Measurements from ENCODE around the gene RNASEH2A. TPM values are rescaled to one million over a fixed set of nuclear protein-coding genes. Genes with fewer than 3 reads are reported as not detected.

RNASEH2A gene
- total RNA-seq, 4 donors from 2014 or later, result 2.3 to 18.9 (median 3.1) TPM

GRCh38 chr19:12793290-12794195 lies 12.8 kb upstream of the RNASEH2A start:
- H3K9me3 ChIP-seq, result no peaks in the 10 kb centered on the region

GRCh38 chr19:12794196-12794941 lies 12.0 kb upstream of the RNASEH2A start:
- no peak for DNase-seq
- no peaks in the 10 kb centered on the region for H3K9me3 ChIP-seq
- H3K36me3 ChIP-seq, result no peaks in the 10 kb centered on the region
- H3K27me3 ChIP-seq, result no peaks in the 10 kb centered on the region
- intact Hi-C loops (cut with DNase I; ENCODE audit: low total_unique reads), result no loop called here
- no peak for TF ChIP-seq POLR2A (IDR thresholded peaks at IDR 0.05)
- TF ChIP-seq CTCF (IDR thresholded peaks at IDR 0.05), result no peak
- H3K4me3 ChIP-seq, result peak overlapping the region; percentile 84 to 87
- peak overlapping the region; percentile 98 to 100 for H3K27ac ChIP-seq
- H3K4me1 ChIP-seq, result no peaks in the 10 kb centered on the region

More at GRCh38 chr19:12793290-12794195, 12.8 kb upstream of the RNASEH2A start:
- intact Hi-C loops (cut with DNase I; ENCODE audit: low total_unique reads), result loop anchor here (2.0 kb wide), 1 partner anchor 17 kb away; no protein-coding TSS in a partner anchor
- TF ChIP-seq CTCF (IDR thresholded peaks at IDR 0.05) (no peak), POLR2A (IDR thresholded peaks at IDR 0.05) (peak; percentile 67 to 87)
- Histone ChIP-seq H3K4me3 (peak overlapping the region; percentile 84 to 87), H3K27me3 (no peaks in the 10 kb centered on the region), H3K27ac (peak overlapping the region; percentile 98 to 100), H3K36me3 (no peaks in the 10 kb centered on the region), H3K4me1 (peaks cover 0 to 1% of the 10 kb centered on the region in 2 donors)
- peak; percentile 90 to 95 for DNase-seq

GRCh38 chr19:12794971-12795381 lies 11.4 kb upstream of the RNASEH2A start:
- Histone ChIP-seq H3K4me3 (no peak overlapping the region), H3K27me3 (no peaks in the 10 kb centered on the region), H3K36me3 (no peaks in the 10 kb centered on the region), H3K9me3 (no peaks in the 10 kb centered on the region), H3K27ac (no peak overlapping the region), H3K4me1 (no peaks in the 10 kb centered on the region)
- intact Hi-C loops (cut with DNase I; ENCODE audit: low total_unique reads), result no loop called here
- DNase-seq, result peak in 1 of 2 donors; percentile 19
- TF ChIP-seq POLR2A (IDR thresholded peaks at IDR 0.05) (no peak), CTCF (IDR thresholded peaks at IDR 0.05) (no peak)

GRCh38 chr19:12796146-12797071 lies 10.0 kb upstream of the RNASEH2A start:
- H3K4me1 ChIP-seq, result peaks cover 0 to 8% of the 10 kb centered on the region in 2 donors
- peak overlapping the region; percentile 12 to 49 for H3K27ac ChIP-seq
- TF ChIP-seq POLR2A (IDR thresholded peaks at IDR 0.05), result no peak
- TF ChIP-seq CTCF (IDR thresholded peaks at IDR 0.05), result peak; percentile 94 to 99 (median 97)
- no peaks in the 10 kb centered on the region for H3K36me3 ChIP-seq
- no peaks in the 10 kb centered on the region for H3K9me3 ChIP-seq
- no peak overlapping the region for H3K4me3 ChIP-seq
- no peaks in the 10 kb centered on the region for H3K27me3 ChIP-seq
- intact Hi-C loops (cut with DNase I; ENCODE audit: low total_unique reads), result no loop called here
- DNase-seq, result peak; percentile 75 to 77

All from uterus (tissue), 4 donors.